ENCODE results near the gene NXPH2. TPM values are rescaled to one million over a fixed set of nuclear protein-coding genes. Genes with fewer than 3 reads are reported as not detected.

NXPH2 gene
- polyA plus RNA-seq, 1 of the 3 experiments (the other 2 are of a cell fraction) = not detected

DNA sequence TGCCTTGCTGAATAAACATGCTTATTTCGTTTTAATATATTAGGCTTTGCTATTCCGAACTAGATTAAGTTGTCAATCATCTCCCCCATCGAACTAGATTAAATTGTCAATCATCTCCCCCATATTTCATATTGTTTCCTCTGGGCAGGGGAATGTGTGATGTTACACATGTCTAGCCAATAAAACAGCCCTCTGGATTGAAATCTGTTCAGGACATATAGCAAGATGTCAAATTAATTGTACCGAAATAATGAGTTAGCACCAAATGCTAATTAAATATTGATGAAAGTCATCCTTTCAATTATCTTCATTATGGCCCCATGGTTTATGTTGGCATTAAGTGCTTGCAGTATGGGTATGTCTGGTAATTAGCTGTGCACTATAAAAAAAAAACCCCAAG, 143.1 kb downstream of the NXPH2 start:
- Histone ChIP-seq H3K27ac (ENCODE audit: low read depth in 2 of 2, low read length in 1 of 2) (no peak overlapping the region), H2AFZ (ENCODE audit: low read depth) (no peak overlapping the region), H3K9ac (no peak overlapping the region), H3K4me2 (no peak overlapping the region), H3K36me3 (replicated peaks in 1 of 2; ENCODE audit: control insufficient read depth in 1 of 2, insufficient read depth in 2 of 2, low read length in 1 of 2) (no peaks in the 10 kb centered on the region), H3F3A (replicated peaks; ENCODE audit: insufficient read depth) (no peaks in the 10 kb centered on the region), H3K79me2 (ENCODE audit: insufficient read depth) (no peaks in the 10 kb centered on the region), H3K9me2 (no peaks in the 10 kb centered on the region), H3K27me3 (ENCODE audit: insufficient read depth) (no peaks in the 10 kb centered on the region; the same call in 1 of the 2 replicates), H3K4me1 (ENCODE audit: control insufficient read depth in 1 of 2, insufficient read depth in 2 of 2, low read depth in 1 of 2, low read length in 1 of 2) (no peaks in the 10 kb centered on the region), H3K9me3 (no peaks in the 10 kb centered on the region), H3K4me3 (ENCODE audit: low read depth in 2 of 2, low read length in 1 of 2) (no peak overlapping the region), H4K20me1 (ENCODE audit: insufficient read depth) (no peaks in the 10 kb centered on the region)
- TF ChIP-seq TEAD4 (IDR thresholded peaks at IDR 0.05; ENCODE audit: borderline replicate concordance, insufficient read depth) = no peak
- TF ChIP-seq, protein P1, sequence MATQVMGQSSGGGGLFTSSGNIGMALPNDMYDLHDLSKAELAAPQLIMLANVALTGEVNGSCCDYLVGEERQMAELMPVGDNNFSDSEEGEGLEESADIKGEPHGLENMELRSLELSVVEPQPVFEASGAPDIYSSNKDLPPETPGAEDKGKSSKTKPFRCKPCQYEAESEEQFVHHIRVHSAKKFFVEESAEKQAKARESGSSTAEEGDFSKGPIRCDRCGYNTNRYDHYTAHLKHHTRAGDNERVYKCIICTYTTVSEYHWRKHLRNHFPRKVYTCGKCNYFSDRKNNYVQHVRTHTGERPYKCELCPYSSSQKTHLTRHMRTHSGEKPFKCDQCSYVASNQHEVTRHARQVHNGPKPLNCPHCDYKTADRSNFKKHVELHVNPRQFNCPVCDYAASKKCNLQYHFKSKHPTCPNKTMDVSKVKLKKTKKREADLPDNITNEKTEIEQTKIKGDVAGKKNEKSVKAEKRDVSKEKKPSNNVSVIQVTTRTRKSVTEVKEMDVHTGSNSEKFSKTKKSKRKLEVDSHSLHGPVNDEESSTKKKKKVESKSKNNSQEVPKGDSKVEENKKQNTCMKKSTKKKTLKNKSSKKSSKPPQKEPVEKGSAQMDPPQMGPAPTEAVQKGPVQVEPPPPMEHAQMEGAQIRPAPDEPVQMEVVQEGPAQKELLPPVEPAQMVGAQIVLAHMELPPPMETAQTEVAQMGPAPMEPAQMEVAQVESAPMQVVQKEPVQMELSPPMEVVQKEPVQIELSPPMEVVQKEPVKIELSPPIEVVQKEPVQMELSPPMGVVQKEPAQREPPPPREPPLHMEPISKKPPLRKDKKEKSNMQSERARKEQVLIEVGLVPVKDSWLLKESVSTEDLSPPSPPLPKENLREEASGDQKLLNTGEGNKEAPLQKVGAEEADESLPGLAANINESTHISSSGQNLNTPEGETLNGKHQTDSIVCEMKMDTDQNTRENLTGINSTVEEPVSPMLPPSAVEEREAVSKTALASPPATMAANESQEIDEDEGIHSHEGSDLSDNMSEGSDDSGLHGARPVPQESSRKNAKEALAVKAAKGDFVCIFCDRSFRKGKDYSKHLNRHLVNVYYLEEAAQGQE (IDR thresholded peaks at IDR 0.05; ENCODE audit: low read depth, low read length) = no peak
- TF ChIP-seq MEF2A (IDR thresholded peaks at IDR 0.05; ENCODE audit: borderline replicate concordance, low read depth) = no peak
- TF ChIP-seq TAF1 (IDR thresholded peaks at IDR 0.05; ENCODE audit: borderline replicate concordance, low read depth, low read length) = no peak
- TF ChIP-seq RCOR1 (IDR thresholded peaks at IDR 0.05; ENCODE audit: low read length) = no peak
- DNase-seq = no peak
- ChIA-PET POLR2A (no interaction called here), CTCF (no interaction called here)
- 75% methylated on average over 4 of the region's 4 CpGs for WGBS (ENCODE audit: low lambda C conversion rate)

- Histone ChIP-seq H3K79me2 (ENCODE audit: insufficient read depth) (no peaks in the 10 kb centered on the region), H3K27ac (ENCODE audit: low read depth in 2 of 2, low read length in 1 of 2) (no peak overlapping the region), H3K4me3 (ENCODE audit: low read depth in 2 of 2, low read length in 1 of 2) (no peak overlapping the region), H3K9me2 (no peaks in the 10 kb centered on the region), H3K27me3 (ENCODE audit: insufficient read depth) (no peaks in the 10 kb centered on the region), H3K36me3 (replicated peaks in 1 of 2; ENCODE audit: control insufficient read depth in 1 of 2, insufficient read depth in 2 of 2, low read length in 1 of 2) (no peaks in the 10 kb centered on the region), H2AFZ (ENCODE audit: low read depth) (no peak overlapping the region), H3K4me2 (no peak overlapping the region), H3K4me1 (ENCODE audit: control insufficient read depth in 1 of 2, insufficient read depth in 2 of 2, low read depth in 1 of 2, low read length in 1 of 2) (no peaks in the 10 kb centered on the region), H3K9ac (no peak overlapping the region), H4K20me1 (ENCODE audit: insufficient read depth) (no peaks in the 10 kb centered on the region), H3K9me3 (no peaks in the 10 kb centered on the region), H3F3A (replicated peaks; ENCODE audit: insufficient read depth) (no peaks in the 10 kb centered on the region)
- CTCF ChIA-PET = interaction anchor here (0.7 kb wide), 1 partner anchor 29 kb away, joined by 3 read pairs; no protein-coding TSS in a partner anchor
- POLR2A ChIA-PET = no interaction called here
- 26% methylated on average over 1 of the region's 1 CpG for WGBS (ENCODE audit: low lambda C conversion rate)
- no peak for DNase-seq
- TF ChIP-seq IRF3 (IDR thresholded peaks at IDR 0.05; ENCODE audit: low read depth, low read length) (no peak), RAD21 (IDR thresholded peaks at IDR 0.05; ENCODE audit: low read length) (no peak), ELF1 (IDR thresholded peaks at IDR 0.05) (no peak), MEF2A (IDR thresholded peaks at IDR 0.05; ENCODE audit: borderline replicate concordance, low read depth) (no peak), TAF1 (IDR thresholded peaks at IDR 0.05; ENCODE audit: borderline replicate concordance, low read depth, low read length) (no peak), YY1 (IDR thresholded peaks at IDR 0.05; ENCODE audit: low read depth) (no peak), TCF12 (IDR thresholded peaks at IDR 0.05) (no peak), TEAD4 (IDR thresholded peaks at IDR 0.05; ENCODE audit: borderline replicate concordance, insufficient read depth) (no peak), RFX5 (IDR thresholded peaks at IDR 0.05; ENCODE audit: low read length) (no peak), EP300 (IDR thresholded peaks at IDR 0.05; ENCODE audit: borderline replicate concordance in 1 of 2, low read depth in 1 of 2, low read length in 1 of 2) (no peak), SMC3 (IDR thresholded peaks at IDR 0.05; ENCODE audit: low read depth, low read length) (no peak), CHD2 (IDR thresholded peaks at IDR 0.05; ENCODE audit: low read length, partially characterized antibody) (no peak), FOXJ3 (CRISPR knock-in tag; IDR thresholded peaks at IDR 0.05) (no peak), SIN3A (IDR thresholded peaks at IDR 0.05; ENCODE audit: borderline replicate concordance, low read depth, low read length) (no peak), POLR2AphosphoS5 (IDR thresholded peaks at IDR 0.05; ENCODE audit: low read depth, low read length) (no peak)
- TF ChIP-seq, protein P2, sequence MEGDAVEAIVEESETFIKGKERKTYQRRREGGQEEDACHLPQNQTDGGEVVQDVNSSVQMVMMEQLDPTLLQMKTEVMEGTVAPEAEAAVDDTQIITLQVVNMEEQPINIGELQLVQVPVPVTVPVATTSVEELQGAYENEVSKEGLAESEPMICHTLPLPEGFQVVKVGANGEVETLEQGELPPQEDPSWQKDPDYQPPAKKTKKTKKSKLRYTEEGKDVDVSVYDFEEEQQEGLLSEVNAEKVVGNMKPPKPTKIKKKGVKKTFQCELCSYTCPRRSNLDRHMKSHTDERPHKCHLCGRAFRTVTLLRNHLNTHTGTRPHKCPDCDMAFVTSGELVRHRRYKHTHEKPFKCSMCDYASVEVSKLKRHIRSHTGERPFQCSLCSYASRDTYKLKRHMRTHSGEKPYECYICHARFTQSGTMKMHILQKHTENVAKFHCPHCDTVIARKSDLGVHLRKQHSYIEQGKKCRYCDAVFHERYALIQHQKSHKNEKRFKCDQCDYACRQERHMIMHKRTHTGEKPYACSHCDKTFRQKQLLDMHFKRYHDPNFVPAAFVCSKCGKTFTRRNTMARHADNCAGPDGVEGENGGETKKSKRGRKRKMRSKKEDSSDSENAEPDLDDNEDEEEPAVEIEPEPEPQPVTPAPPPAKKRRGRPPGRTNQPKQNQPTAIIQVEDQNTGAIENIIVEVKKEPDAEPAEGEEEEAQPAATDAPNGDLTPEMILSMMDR (IDR thresholded peaks at IDR 0.05) = no peak
- TF ChIP-seq, protein P1 (IDR thresholded peaks at IDR 0.05; ENCODE audit: low read depth, low read length) = no peak
These were observed 147.1 kb downstream of the NXPH2 start for GRCh38 chr2:138633049-138633448.
